Suppressor macrophage treated with lipopolysaccharide for 4 hours (primary cell): ENCODE results near the gene ENO2.
"Not testable (repeated sequence)": the region's sequence is repeated elsewhere in the genome, so short reads cannot be mapped to it uniquely, and the experiment has no call there.

Source experiments
- DNase-seq: peaks from one replicate; pipeline ENCODE4 v3.0.0-alpha.2; 2020

The ENO2 gene

DNA sequence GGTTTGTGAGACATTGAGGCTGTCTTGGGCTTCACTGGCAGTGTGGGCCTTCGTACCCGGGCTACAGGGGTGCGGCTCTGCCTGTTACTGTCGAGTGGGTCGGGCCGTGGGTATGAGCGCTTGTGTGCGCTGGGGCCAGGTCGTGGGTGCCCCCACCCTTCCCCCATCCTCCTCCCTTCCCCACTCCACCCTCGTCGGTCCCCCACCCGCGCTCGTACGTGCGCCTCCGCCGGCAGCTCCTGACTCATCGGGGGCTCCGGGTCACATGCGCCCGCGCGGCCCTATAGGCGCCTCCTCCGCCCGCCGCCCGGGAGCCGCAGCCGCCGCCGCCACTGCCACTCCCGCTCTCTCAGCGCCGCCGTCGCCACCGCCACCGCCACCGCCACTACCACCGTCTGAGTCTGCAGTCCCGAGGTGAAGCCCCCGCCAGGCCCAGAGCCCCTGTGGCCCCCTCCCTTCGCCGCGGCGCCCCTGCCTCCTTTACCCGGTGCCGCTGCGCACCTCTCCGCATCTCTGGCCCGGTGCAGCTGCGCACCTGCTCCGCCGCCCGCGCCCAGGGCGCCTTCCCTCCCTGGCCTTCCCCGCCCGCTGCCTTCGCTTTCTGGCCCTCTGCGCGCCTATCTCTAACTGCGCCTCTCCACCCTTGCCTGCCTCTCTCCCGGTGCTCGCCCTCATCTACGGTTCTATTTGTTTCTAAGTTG is at the start of gene ENO2:
ENO2 (plus strand) TSS at position 335 of the 701 bp plus-strand sequence. CDS start 1,253 bp downstream, outside the sequence.
- DNase-seq = peak; percentile 72

DNA sequence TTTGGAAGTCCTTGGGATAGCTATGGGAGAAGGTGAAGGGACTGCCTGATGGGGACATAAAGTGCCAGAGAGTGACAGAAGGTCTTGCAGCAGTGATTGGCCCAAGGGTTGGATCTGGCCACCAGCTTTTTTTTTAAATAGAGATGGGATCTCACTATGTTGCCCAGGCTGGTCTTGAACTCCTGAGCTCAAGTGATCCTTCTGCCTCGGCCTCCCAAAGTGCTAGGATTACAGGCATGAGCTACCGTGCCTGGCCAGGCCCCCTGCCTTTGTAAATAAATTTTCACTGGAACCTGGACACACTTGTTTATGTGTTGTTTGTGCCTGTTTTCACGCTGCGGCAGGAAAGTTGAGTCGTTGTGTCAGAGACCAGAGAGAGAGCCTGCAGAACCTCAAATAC is 49.1 kb upstream of the ENO2 start:
- DNase-seq = not testable (repeated sequence)

DNA sequence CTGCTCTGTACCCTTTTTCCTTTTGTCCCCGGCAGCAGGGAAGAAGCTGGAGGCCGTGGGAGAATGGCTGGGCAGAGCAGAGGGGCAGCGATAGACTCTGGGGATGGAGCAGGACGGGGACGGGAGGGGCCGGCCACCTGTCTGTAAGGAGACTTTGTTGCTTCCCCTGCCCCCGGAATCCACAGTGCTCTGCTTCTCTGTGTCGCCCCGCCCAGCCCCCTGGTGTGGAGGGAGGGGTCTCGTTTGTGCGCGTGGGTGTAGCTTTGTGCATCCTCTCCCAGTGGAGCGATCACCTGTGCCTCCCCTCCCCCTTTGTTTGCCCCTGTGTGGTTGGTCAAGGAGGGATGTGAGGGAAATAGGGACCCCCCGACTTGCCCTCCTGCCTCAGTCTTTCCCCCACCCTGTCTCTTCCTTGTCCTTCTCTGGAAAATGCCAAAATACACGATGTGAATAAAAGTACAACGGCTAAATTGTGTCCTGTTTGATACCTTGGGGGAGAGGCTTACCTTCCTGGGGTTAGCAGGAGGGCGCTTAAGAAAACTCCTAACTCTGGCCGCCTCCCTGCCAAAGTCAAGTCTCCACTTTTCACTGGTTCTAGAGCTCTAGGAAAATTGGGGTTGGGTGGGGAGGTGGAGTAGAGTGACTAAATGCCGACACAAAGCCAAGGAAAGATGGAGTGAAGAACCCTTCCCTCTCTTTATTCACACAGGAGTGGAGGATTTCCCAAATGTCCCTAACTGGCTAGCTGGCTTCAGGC is 48.0 kb upstream of the ENO2 start:
- no peak for DNase-seq

DNA sequence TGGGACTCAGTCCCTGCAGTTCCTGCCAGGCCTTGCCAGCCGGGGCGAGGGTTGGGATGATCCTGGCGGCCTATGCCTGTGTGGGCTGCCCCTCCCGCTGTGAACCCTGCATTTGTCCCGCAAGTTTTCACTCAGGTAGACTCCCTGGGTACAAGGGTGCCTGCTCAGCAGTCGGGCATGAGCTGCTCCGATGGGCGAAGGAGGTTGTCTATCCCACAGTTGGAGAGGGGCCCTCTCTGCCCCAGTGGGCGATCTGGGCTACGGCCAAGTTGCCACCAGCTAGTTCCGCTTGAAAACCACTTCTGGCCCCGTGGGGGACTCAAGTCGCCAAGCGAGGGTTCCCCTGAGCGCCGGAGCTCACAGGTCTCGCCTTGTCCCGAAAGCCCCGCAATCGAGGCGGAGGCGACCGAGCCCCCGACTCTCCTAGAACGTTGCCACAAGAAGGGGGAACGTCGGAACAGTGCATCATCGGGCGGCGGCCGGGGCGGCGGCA is 47.4 kb upstream of the ENO2 start:
- no peak for DNase-seq

DNA sequence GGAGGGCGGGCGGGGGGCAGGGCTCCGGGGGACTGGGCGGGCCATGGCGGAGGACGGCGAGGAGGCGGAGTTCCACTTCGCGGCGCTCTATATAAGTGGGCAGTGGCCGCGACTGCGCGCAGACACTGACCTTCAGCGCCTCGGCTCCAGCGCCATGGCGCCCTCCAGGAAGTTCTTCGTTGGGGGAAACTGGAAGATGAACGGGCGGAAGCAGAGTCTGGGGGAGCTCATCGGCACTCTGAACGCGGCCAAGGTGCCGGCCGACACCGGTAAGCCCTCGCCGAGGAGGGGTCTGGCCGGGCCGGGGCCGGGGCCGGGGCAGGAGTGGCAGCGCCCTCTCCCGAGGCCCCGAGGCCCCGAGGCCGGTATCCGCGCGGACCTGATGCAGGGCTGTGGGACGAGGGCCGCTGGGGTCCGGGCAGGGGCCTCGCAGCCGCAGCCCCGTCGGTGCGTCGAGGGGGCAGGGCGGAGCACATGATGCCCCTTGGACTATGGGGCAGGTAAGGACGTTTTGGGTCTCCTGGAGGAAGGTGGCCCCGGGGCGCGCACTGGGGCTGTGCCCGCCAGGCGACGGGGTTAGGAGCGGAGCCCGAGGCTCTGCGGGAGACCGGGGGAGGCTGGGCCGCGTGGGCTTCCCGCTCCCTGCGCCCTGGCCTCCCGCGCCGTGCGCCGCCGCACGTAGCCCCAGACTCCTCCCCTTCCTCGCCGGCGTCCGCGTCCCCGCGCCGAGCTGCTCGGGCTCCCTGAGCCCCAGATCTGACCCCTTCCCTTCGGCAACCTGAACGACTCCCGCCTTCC is 46.8 kb upstream of the ENO2 start, which contains the start of gene TPI1:
TPI1 (plus strand) TSS at position 119 of the 798 bp plus-strand sequence; CDS start at position 155, 36 bp downstream.
- peak; percentile 92 for DNase-seq

DNA sequence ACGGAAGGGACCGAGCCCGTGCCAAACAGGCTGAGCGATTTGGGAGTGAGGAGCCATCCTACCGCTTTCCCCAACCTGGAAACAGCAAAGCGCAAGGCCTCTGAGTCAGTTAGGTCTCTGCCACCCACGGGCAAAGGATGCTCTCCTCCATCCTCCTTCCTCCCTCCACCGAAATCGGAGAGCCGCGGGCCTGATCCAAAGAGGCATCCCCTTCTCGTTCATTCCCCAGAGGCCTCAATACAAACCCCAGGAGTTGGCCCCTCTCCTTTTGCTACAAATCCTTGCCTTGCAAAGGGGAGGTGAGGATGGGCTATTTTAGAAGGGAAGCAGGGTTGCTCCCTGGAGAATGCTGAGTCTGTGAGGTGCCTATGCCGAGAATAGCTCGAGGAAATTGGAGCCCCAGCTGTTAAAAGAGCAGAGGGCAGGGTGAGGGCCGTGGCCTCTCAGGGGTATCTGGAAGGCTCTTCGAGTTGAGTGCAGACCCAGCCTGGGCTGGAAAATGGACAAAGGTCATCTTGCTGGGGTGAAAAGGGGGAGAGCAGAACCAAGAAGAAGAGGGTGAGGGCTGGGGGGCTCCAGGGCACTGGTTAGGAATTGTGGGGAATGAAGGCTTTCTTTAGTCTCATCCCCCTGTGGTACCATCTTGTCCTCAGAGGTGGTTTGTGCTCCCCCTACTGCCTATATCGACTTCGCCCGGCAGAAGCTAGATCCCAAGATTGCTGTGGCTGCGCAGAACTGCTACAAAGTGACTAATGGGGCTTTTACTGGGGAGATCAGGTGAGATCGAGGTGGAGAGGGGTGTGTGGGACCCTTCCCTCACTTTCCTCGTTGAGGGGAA is 46.0 kb upstream of the ENO2 start:
- no peak for DNase-seq

DNA sequence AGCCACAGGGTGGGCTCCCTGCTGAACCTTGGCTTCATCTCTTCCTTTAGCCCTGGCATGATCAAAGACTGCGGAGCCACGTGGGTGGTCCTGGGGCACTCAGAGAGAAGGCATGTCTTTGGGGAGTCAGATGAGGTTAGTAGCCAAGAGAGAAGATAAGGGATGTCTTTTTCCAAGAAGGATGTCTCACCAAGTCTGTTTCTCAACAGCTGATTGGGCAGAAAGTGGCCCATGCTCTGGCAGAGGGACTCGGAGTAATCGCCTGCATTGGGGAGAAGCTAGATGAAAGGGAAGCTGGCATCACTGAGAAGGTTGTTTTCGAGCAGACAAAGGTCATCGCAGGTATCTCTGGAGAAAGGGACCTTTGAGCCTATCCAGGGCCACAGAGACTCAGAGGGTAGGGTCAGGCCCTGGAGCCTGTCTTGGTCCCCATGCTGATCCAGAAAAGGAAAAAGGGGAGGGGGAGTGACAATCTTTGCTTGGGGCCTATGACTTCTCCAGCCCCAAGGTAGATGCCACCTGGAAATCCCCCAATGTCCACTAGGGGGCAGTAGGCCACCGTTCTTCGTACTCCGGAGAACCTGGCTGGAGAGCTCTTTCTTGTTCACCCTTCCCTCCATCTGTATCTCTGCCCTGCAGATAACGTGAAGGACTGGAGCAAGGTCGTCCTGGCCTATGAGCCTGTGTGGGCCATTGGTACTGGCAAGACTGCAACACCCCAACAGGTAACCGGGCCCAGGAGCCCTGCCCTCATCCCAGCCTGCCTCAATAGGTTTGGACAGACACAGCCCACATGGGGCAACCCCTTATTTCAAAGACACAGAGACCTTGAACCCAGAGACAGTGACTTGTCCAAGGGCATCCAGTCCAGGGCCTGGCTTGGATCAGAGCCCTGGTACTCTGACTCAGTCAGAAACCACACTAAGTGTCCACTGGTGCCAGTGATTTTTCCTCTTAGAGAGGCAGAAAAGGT is 45.0 kb upstream of the ENO2 start:
- DNase-seq = peak; percentile 79

DNA sequence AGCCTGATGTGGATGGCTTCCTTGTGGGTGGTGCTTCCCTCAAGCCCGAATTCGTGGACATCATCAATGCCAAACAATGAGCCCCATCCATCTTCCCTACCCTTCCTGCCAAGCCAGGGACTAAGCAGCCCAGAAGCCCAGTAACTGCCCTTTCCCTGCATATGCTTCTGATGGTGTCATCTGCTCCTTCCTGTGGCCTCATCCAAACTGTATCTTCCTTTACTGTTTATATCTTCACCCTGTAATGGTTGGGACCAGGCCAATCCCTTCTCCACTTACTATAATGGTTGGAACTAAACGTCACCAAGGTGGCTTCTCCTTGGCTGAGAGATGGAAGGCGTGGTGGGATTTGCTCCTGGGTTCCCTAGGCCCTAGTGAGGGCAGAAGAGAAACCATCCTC is 44.1 kb upstream of the ENO2 start:
- not testable (repeated sequence) for DNase-seq

DNA sequence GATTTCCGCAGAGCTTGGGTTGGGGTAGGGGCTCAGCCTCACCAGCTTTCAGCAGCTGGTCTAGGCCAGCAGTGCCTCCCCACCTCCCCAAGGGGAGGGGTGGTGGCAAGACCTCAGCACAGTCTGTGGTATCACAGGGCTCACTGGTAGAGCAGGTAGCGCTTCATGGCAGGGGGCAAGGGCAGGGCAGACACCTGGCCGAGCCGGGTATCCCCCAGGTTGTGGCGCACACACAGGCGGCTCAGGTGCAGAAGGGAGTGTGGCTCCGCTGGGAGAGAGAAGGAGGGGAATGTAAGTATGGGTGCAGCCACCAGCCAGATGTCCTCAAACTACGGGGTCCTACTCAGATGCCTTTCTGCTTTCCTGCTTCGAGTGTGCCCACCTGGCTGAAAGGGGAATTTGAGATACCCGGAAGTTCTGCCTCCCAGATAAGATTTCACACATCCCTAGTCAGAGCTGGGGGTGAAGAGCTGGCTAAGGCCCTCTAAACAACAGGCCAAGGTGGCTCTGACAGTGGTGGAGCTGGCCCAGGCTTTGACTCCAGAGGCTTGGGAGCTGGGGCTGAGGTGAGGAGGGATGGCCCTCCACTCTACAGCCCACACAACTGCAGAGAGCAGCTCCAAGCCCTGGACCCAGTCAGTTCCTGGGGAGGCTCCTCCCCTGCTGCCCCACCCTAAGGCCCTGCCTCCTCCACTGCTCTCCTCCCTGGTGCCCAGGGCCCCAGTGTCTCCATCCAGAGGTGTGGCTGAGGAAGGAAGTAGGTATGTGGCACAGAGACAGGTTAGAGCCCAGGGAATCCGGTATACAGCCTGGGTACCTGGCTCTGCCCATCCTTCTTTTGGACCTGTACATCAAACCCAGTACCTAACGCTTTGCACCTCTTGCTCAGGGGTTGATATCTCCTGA is 43.1 kb upstream of the ENO2 start:
- DNase-seq = no peak

DNA sequence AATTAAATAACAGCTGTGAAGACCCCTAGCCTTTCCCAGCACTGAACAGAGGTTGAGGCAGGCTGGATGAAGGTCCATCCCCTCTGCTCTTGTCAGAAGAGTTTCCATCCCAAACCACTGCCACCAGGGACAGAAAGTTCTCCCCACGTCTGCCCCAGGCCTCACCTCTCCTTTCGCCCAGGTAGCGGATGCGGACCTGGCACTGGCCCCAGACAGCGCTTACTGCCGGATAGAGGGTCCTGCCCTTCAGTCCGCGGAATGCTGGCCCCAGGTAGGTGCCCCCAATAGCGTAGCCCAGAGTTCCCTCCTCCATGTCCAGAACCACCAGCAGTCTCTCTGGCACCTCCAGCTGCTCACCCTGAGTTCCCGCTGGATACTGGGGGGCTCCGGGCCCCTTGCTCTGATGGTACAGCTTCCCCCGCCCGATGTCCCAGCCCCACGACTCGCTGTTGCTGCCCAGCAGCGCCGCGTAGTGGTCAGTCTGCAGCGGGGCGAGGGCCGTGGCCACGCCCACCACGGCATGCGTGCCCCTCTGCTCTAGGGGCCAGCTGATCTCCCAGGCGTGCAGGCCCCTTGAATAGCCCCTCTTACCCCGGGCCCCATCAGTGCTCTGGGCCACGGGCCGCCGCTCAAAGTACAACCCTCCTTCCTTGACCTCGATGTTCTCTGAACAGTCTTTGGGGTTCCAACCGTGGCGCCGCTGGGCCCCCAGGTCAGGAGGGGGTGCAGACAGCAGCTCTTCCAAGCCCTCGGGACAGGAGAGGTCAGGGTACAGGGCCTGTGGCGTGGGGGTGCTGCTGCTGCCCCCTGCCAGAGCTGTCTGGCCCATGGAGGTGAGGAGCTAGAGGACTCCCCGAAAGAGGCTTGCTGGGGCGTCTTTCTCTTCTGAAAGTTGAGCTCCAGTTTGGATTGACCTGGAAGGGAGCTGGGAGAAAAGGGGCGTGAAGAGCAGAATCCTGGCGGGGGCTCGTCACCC is 42.0 kb upstream of the ENO2 start:
- DNase-seq = peak; percentile 87

DNA sequence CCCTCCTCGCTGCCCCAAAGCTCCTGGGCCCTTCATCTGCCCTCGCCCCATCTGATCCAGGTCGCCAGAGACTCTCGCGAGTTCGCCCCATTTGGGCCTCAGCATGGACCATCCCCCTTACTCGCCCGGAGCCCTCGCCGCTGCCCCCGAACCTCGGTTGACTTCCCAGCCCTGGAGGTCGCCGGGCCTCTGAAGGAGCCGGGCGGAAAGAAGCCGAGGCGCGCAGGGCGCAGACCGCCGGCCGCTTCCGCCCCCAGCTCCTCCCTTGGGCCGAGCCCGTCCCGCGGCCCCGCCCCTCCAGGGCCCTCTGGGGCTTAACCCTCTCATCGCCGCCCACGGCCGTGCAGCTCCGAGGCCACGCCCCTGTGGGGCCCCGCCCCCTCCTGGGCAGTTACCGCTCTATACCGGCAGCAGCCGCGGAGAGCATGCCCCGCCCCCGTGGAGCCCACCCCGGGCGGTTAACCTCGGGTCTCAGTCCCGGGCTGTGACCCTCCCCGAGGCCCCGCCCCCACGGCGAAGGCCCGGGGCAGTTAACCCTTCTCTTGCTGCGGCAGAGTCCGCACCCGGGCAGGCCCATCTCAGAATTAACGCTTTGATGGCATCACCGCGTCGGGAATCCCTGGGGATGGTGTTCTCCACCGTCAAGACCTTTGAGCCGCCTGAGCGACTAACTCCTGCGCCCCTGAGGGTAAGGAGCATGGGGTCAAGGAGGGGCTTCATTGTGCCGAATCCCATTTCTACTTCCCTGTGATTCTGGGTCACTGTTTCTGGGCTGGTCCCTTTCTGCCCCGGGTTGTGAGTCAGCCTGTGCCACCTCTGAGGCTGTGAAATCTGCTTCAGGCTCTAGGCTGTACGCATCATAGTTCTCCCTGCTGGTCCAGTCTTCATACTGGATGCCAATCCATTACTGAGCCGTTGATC is 41.0 kb upstream of the ENO2 start, which contains the start of gene SPSB2:
SPSB2 (minus strand) TSS at position 210 of the 921 bp plus-strand sequence. CDS start 402 bp downstream, outside the sequence.
- DNase-seq = peak; percentile 99

DNA sequence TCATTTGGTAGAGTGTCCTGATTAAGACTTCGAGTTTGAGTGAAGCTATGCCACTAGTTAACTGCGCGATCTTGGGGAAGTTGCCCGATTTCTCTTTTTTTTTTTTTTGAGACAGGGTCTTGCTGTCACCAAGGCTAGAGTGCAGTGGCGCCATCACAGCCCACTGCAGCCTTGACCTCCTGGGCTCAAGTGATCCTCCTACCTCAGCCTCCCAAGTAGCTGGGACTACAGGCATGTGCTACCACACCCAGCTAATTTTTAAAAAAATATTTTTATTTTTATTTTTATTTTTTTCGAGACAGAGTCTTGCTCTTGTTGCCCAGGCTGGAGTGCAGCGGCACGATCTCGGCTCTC is 40.4 kb upstream of the ENO2 start:
- not testable (repeated sequence) for DNase-seq

DNA sequence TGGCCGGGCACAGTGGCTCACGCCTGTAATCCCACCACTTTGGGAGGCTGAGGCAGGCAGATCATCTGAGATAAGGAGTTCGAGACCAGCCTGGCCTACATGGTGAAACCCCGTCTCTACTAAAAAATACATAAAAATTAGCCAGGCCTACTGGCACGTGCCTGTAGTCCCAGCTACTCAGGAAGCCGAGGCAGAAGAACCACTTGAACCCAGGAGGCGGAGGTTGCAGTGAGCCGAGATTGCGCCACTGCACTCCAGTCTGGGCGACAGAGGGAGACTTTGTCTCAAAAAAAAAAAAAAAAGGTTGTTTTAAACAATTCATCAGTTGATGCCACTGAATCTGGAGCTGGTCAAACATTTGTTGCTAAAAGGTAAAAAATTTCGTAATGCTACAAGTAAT is 34.6 kb upstream of the ENO2 start:
- DNase-seq = not testable (repeated sequence)

DNA sequence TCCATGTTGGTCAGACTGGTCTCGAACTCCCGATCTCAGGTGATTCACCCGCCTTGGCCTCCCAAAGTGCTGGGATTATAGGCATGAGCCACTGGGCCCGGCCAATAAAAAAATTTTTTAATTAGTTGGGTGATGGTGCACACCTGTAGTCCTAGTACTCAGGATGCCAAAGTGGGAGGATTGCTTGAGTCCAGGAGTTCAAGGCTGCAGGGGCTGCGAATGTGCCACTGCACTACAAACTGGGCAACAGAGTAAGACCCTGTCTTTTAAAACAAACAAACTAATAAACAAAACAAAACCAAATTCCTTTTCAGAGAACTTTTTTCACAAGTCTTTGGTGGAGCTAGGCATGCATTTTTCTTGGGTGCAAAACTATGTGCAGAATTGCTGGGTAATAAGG is 31.1 kb upstream of the ENO2 start:
- DNase-seq = no peak

DNA sequence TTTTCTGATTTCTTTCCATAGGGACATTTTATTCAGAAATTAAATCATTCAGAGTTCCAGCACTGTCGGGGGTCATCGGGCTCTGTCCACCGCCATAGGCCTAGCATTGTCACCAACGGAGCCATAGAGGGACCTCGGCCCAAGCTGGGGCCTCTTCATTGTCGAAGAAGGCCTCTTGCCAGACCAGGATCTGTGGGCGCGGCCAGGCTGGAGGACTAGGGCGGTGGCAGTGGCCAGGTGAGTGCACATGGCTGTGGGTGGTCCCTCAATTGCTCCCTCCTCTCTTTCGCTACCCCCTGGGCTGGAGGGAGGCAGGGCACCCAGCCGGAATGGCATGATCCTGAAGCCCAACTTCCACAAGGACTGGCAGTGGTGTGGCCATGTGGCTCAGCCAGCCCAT is 30.7 kb upstream of the ENO2 start:
- no peak for DNase-seq

DNA sequence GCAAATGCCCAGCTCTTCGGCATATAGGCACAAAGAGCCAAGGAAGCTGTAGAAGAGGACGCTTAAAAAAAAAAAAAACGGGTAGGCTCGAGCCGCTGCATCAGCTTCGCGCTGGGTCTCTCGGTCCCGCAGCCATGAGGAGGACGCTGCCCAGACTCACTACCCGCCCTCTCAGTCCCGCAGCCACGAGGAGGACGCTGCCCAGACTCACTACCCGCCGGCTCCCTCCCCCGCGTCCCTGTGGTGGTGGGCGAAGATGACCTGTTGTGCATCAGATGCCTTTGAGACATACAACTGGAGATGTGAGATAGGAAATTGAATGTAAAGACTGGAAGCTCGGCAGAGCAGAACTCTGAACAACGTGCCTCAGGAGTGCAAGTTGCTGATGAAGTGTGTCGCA is 29.8 kb upstream of the ENO2 start:
- no peak for DNase-seq

DNA sequence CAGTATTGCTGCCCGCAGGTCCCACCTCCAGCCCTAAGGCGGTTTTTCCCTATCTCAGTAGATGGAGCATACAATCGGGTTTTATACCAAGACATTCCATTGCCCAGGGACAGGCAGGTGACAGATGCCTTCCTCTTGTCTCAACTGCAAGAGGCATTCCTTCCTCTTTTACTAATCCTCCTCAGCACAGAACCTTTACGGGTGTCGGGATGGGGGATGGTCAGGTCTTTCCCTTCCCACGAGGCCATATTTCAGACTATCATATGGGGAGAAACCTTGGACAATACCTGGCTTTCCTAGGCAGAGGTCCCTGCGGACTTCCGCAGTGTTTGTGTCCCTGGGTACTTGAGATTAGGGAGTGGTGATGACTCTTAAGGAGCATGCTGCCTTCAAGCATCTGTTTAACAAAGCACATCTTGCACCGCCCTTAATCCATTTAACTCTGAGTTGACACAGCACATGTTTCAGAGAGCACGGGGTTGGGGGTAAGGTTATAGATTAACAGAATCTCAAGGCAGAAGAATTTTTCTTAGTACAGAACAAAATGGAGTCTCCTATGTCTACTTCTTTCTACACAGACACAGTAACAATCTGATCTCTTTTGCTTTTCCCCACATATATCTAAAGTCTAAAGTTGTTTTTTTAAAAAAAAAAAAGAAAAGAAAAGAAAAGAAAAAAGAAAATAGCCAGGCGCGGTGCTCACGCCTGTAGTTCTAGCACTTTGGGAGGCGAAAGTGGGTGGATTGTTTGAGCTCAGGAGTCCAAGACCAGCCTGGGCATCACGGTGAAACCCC is 28.0 kb upstream of the ENO2 start:
- not testable (repeated sequence) for DNase-seq
